Activated CD4-positive, alpha-beta T cell treated with anti-CD3 and anti-CD28 coated beads, Interleukin-2, Interleukin-6, amounts not matched to agents 100 ng/mL and 50 ng/mL, durations not matched to agents 16 hours and 8 hours (primary cell): ENCODE data around the gene MYO15B.

Experiments used
- DNase-seq: peaks from one replicate; pipeline ENCODE4 v3.0.0-alpha.2; 2020

The MYO15B gene

GRCh38 chr17:75587675-75588595, at the start of gene MYO15B:
Gene MYO15B (plus strand): TSS chr17:75587800. CDS start chr17:75588058, 258 bp downstream.
- DNase-seq, result peak; percentile 69

GRCh38 chr17:75539967-75540729, 47.5 kb upstream of the MYO15B start:
- DNase-seq, result no peak

GRCh38 chr17:75540923-75541503, 46.6 kb upstream of the MYO15B start:
- no peak for DNase-seq

- no peak for DNase-seq
Measured at GRCh38 chr17:75542229-75542628, 45.4 kb upstream of the MYO15B start.

GRCh38 chr17:75542728-75543336, 44.8 kb upstream of the MYO15B start:
- no peak for DNase-seq

GRCh38 chr17:75544250-75544649, 43.4 kb upstream of the MYO15B start:
- no peak for DNase-seq

- no peak for DNase-seq
Measured at GRCh38 chr17:75546181-75546580, 41.4 kb upstream of the MYO15B start.

- DNase-seq, result no peak
Measured at GRCh38 chr17:75547091-75547490, 40.5 kb upstream of the MYO15B start.

GRCh38 chr17:75548813-75549212, 38.8 kb upstream of the MYO15B start:
- no peak for DNase-seq

- no peak for DNase-seq
Measured at GRCh38 chr17:75549246-75550138, 38.1 kb upstream of the MYO15B start.

GRCh38 chr17:75550139-75550465, 37.5 kb upstream of the MYO15B start:
- no peak for DNase-seq

GRCh38 chr17:75551266-75551665, 36.3 kb upstream of the MYO15B start:
- no peak for DNase-seq

GRCh38 chr17:75552425-75553294, 34.9 kb upstream of the MYO15B start:
- DNase-seq, result no peak

- no peak for DNase-seq
Measured at GRCh38 chr17:75553295-75554110, 34.1 kb upstream of the MYO15B start.

GRCh38 chr17:75555679-75556153, 31.9 kb upstream of the MYO15B start:
- DNase-seq, result no peak

- DNase-seq, result no peak
Measured at GRCh38 chr17:75557075-75557851, 30.3 kb upstream of the MYO15B start.

GRCh38 chr17:75557852-75558665, 29.5 kb upstream of the MYO15B start:
- DNase-seq, result no peak
